ENCODE measurements around the gene NME4.

Gene NME4

DNA sequence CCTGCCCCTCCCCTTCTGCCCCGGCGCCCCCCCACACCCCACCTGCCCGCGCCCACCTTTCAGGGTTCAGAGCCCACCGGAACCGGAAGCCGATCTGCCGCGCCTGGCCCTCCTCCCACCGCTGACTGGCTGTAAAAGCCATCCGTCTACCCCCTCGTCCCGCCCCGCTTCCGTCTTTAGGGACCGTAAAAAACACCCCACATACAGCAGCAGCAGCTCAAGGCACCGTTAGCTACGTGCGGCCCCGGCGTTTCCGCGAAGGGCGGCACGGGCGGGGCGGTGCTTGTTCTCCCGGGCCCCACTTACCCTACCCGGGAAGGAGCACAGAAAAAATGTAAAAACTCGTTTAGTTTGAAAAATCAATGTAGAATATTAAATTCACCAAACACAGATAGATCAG is 26.6 kb upstream of the NME4 start, which contains the start of gene MRPL28:
TSS of gene MRPL28 (minus strand) at position 96 of the 400 bp plus-strand sequence. CDS start 320 bp downstream, outside the sequence.
- no peak for TF ChIP-seq SUZ12 (IDR thresholded peaks at IDR 0.05; ENCODE audit: extremely low read depth, insufficient read depth, insufficient read length)
- TF ChIP-seq YY1 (IDR thresholded peaks at IDR 0.05; ENCODE audit: insufficient read depth, insufficient read length), result no peak
- no peak for TF ChIP-seq ZNF274 (IDR thresholded peaks at IDR 0.05; ENCODE audit: low read depth, low read length)
- Histone ChIP-seq H3K27me3 (ENCODE audit: insufficient read depth, insufficient read length) (no peaks in the 10 kb centered on the region), H3K9me3 (ENCODE audit: insufficient read depth, low read length) (no peaks in the 10 kb centered on the region), H3K9ac (ENCODE audit: insufficient read length, low read depth) (peak within 1 kb of the TSS; percentile 88), H3K4me3 (ENCODE audit: insufficient read length, low read depth) (peak within 1 kb of the TSS; percentile 51), H3K4me1 (ENCODE audit: insufficient read depth, insufficient read length) (peaks cover 15% of the 10 kb centered on the region), H3K36me3 (ENCODE audit: insufficient read depth, insufficient read length, low read length) (peaks cover 85% of the 10 kb centered on the region)
- peak; percentile 94 for DNase-seq (ENCODE audit: low read depth, low spot score)

DNA sequence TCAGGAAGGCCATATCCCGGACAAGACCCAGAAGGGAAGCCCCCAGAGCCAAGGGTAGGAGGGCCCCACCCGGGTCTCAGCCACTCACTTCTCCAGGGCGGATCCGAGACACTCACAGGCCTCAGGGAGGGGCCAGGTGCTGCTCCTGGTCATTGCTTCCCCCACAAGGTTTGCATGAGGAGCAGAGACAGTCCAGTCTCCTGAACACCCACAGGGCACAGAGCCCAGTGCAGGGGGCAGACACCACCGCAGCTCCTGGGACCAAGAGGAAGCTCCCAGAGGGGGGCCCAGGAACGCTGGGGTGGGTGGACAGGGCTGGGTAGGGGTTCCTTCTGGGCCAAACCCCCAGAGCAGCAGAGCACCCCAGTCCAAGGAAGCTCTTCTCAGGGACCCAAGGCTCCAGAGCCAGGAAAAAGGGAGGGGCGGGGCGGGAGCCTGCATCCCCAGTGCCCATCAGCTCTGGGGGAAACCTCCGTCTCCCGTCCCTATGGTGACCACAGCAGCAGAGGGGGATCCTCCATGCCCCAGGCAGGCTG is 26.0 kb upstream of the NME4 start:
- Histone ChIP-seq H3K4me1 (ENCODE audit: insufficient read depth, insufficient read length) (peaks cover 15% of the 10 kb centered on the region), H3K36me3 (ENCODE audit: insufficient read depth, insufficient read length, low read length) (peaks cover 87% of the 10 kb centered on the region), H3K9me3 (ENCODE audit: insufficient read depth, low read length) (no peaks in the 10 kb centered on the region), H3K4me3 (ENCODE audit: insufficient read length, low read depth) (no peak overlapping the region), H3K9ac (ENCODE audit: insufficient read length, low read depth) (peak overlapping the region; percentile 43), H3K27me3 (ENCODE audit: insufficient read depth, insufficient read length) (no peaks in the 10 kb centered on the region)
- DNase-seq (ENCODE audit: low read depth, low spot score), result no peak
- TF ChIP-seq YY1 (IDR thresholded peaks at IDR 0.05; ENCODE audit: insufficient read depth, insufficient read length) (no peak), SUZ12 (IDR thresholded peaks at IDR 0.05; ENCODE audit: extremely low read depth, insufficient read depth, insufficient read length) (no peak), ZNF274 (IDR thresholded peaks at IDR 0.05; ENCODE audit: low read depth, low read length) (no peak)

DNA sequence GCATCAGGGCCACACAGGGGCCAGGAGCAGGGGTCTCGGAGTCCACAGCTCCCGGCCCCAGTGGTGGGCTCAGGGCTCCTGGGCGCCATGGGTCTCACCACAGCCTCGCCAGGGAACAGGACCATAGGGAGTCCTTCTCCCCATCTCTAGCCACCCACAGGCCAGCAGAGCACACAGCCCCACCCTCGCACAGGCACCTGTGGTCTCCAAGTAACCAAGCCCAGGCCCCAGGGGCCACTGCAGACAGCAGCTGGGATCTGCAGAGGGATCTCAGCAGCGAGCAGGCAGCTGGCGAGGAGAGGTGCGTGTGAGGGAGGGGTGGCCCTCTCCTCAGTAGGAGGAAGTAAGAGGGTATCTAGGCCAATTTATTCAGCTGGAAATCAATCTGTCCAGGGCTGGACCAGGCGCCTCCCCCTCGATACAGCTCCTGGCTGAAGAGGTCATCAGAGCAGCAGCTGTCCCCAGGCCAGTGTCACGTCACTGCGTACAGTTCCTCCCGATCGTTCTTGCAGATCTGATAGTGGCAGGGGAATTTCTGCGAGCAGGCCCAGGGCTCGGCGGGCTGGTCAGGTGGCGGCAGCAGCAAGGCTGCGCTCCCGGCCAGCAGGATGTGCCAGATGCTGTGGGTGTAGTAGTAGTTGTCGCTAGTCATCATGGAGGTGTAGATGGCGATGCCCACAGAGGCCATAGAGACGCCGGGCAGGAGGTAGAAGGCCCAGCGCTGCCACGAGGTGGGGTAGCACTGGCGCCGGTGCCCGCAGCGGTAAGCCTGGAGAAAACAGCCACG is 25.3 kb upstream of the NME4 start:
- no peaks in the 10 kb centered on the region for H3K9me3 ChIP-seq (ENCODE audit: insufficient read depth, low read length)
- TF ChIP-seq SUZ12 (IDR thresholded peaks at IDR 0.05; ENCODE audit: extremely low read depth, insufficient read depth, insufficient read length), result no peak
- no peak for TF ChIP-seq YY1 (IDR thresholded peaks at IDR 0.05; ENCODE audit: insufficient read depth, insufficient read length)
- TF ChIP-seq ZNF274 (IDR thresholded peaks at IDR 0.05; ENCODE audit: low read depth, low read length), result no peak
- peaks cover 87% of the 10 kb centered on the region for H3K36me3 ChIP-seq (ENCODE audit: insufficient read depth, insufficient read length, low read length)
- no peaks in the 10 kb centered on the region for H3K27me3 ChIP-seq (ENCODE audit: insufficient read depth, insufficient read length)
- peaks cover 15% of the 10 kb centered on the region for H3K4me1 ChIP-seq (ENCODE audit: insufficient read depth, insufficient read length)
- H3K4me3 ChIP-seq (ENCODE audit: insufficient read length, low read depth), result no peak overlapping the region
- peak overlapping the region; percentile 43 for H3K9ac ChIP-seq (ENCODE audit: insufficient read length, low read depth)
- DNase-seq (ENCODE audit: low read depth, low spot score), result no peak

DNA sequence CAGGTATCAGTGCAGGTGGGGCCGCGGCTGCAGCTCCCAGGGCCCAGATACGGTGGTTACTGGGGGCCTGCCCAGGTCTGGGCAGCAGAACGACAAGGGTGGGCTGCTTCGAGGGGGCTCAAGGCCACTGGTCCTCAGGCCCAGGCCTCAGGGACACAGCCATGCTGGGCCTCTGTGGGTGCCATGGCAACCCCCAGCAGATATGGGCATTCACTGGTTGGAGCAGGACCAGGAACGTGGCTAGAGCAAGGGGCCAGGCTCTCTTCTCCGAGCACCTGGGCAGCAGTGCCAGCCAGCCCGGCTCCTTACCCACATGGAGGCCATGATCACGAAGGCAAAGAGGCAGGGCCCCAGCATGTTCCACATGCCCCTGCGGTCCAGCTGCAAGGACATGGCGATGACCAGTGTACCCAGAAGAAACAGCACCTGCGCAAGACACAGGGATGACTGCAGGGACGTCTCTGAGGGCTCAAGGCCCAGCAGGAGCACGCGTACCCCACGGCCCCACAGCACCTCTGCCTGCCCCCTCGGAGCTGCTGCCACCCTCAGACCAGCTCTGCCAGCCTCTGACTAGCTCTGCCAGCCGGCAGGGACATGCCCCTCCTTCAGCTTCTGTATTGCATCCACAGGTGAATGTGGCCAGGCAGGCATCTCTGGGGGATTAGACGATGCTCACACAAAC is 24.6 kb upstream of the NME4 start:
- Histone ChIP-seq H3K9me3 (ENCODE audit: insufficient read depth, low read length) (no peaks in the 10 kb centered on the region), H3K9ac (ENCODE audit: insufficient read length, low read depth) (no peak overlapping the region), H3K4me1 (ENCODE audit: insufficient read depth, insufficient read length) (peaks cover 15% of the 10 kb centered on the region), H3K36me3 (ENCODE audit: insufficient read depth, insufficient read length, low read length) (peaks cover 87% of the 10 kb centered on the region), H3K27me3 (ENCODE audit: insufficient read depth, insufficient read length) (no peaks in the 10 kb centered on the region), H3K4me3 (ENCODE audit: insufficient read length, low read depth) (no peak overlapping the region)
- DNase-seq (ENCODE audit: low read depth, low spot score), result no peak
- TF ChIP-seq ZNF274 (IDR thresholded peaks at IDR 0.05; ENCODE audit: low read depth, low read length) (no peak), YY1 (IDR thresholded peaks at IDR 0.05; ENCODE audit: insufficient read depth, insufficient read length) (no peak), SUZ12 (IDR thresholded peaks at IDR 0.05; ENCODE audit: extremely low read depth, insufficient read depth, insufficient read length) (no peak)

DNA sequence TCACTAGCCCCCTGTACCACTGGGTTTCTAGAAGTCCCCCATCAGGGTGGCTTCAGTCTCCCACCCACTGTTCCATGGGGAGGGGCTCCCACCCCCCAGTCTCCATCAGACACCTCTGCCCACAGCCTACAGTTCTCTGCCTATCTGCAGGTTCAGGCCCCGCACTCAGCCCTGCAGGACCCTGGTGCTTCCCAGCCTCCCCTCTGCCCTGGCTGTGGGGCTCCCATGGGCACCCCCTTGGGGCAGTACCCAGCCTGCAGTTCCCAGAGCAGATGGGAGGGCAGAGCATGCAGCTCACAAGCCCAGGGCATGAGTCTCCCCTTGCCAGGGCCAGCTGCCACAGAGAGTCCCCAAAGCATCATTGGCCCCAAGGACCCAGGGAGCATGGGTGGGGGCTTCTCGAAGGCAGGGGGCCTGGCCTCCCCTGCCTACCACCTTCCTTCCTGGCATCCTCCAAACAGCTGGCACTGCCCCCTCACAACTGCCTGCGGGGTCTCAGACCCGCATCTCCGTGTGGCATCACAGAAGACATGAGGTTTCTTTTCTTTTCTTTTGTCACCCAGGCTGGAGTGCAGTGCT is 23.9 kb upstream of the NME4 start:
- no peak overlapping the region for H3K4me3 ChIP-seq (ENCODE audit: insufficient read length, low read depth)
- peaks cover 15% of the 10 kb centered on the region for H3K4me1 ChIP-seq (ENCODE audit: insufficient read depth, insufficient read length)
- H3K27me3 ChIP-seq (ENCODE audit: insufficient read depth, insufficient read length), result no peaks in the 10 kb centered on the region
- no peak for DNase-seq (ENCODE audit: low read depth, low spot score)
- no peak overlapping the region for H3K9ac ChIP-seq (ENCODE audit: insufficient read length, low read depth)
- H3K9me3 ChIP-seq (ENCODE audit: insufficient read depth, low read length), result no peaks in the 10 kb centered on the region
- TF ChIP-seq ZNF274 (IDR thresholded peaks at IDR 0.05; ENCODE audit: low read depth, low read length) (no peak), SUZ12 (IDR thresholded peaks at IDR 0.05; ENCODE audit: extremely low read depth, insufficient read depth, insufficient read length) (no peak), YY1 (IDR thresholded peaks at IDR 0.05; ENCODE audit: insufficient read depth, insufficient read length) (no peak)
- peaks cover 81% of the 10 kb centered on the region for H3K36me3 ChIP-seq (ENCODE audit: insufficient read depth, insufficient read length, low read length)

DNA sequence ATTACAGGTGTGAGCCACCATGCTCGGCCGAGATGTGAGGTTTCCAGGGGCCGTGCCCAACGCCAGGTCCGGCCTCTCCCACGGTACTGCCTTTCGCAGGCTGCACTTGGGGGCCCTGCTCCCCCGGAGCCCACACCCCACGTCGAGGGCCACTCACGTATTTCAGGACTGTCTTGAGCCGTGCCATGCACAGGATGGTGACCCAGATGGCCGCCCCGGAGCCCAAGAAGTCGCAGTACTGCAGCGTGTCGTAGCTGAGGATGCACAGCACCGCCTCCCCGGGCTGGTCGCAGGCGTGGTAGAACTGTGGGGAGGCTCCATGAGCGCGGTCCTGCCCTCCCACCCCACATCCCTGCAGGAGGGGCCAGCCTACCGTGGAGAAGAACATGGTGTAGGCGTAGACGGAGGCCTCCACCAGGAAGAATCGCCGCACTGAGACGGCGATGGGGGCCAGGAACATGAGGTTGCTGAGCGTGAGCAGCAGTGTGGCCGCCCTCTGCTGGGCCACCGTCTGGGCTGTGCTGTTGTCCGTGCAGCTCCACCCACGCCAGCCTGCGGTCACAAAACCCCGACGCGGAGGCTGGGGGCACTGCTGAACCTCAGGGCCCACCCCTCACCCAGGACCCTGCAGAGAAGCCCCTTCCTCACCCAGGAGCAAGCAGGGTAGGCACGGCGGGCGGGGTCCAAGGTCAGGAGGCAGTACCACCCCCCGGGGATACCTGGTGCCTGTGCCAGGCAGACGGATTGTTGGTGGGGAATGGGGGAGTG is 23.0 kb upstream of the NME4 start:
- Histone ChIP-seq H3K4me1 (ENCODE audit: insufficient read depth, insufficient read length) (peaks cover 19% of the 10 kb centered on the region), H3K9ac (ENCODE audit: insufficient read length, low read depth) (no peak overlapping the region), H3K27me3 (ENCODE audit: insufficient read depth, insufficient read length) (no peaks in the 10 kb centered on the region), H3K4me3 (ENCODE audit: insufficient read length, low read depth) (no peak overlapping the region), H3K36me3 (ENCODE audit: insufficient read depth, insufficient read length, low read length) (peaks cover 71% of the 10 kb centered on the region), H3K9me3 (ENCODE audit: insufficient read depth, low read length) (no peaks in the 10 kb centered on the region)
- DNase-seq (ENCODE audit: low read depth, low spot score), result no peak
- TF ChIP-seq ZNF274 (IDR thresholded peaks at IDR 0.05; ENCODE audit: low read depth, low read length) (no peak), YY1 (IDR thresholded peaks at IDR 0.05; ENCODE audit: insufficient read depth, insufficient read length) (no peak), SUZ12 (IDR thresholded peaks at IDR 0.05; ENCODE audit: extremely low read depth, insufficient read depth, insufficient read length) (no peak)
